OCI-LY3 (cell line): Measurements from ENCODE around the gene MPRIP.

Experiments
- CTCF ChIP-seq: fragments of 200-600, 300-600 bp; sonication (generic); IDR thresholded peaks from 2 replicates; pipeline ENCODE4 v1.5.1; 2014; ENCODE audit warnings: antibody characterized with exemption, low read length, low read depth
- EZH2phosphoT487 ChIP-seq: fragments of 200-600 bp; shearing (Covaris generic); IDR thresholded peaks from 2 replicates; pipeline ENCODE4 v1.6.1; 2018; ENCODE audit warnings: antibody characterized with exemption, mixed run types, low read depth

GRCh38 chr17:17229416-17230384 is 187.4 kb downstream of the MPRIP start:
- TF ChIP-seq CTCF (no peak), EZH2phosphoT487 (no peak)
